IMR-90 (cell line): ENCODE data around the gene PLA2G4C. TPM values are rescaled to one million over a fixed set of nuclear protein-coding genes. Genes with fewer than 3 reads are reported as not detected.
"Not testable (repeated sequence)": the region's sequence is repeated elsewhere in the genome, so short reads cannot be mapped to it uniquely, and the experiment has no call there.

Source experiments
- ATAC-seq: fragments of 200-7000 bp; cut with Tn5 transposase; 2 replicates; pipeline ENCODE4 v1.9.1; 2020; ENCODE audit warnings: low read depth, mild to moderate bottlenecking, moderate library complexity
- BruUV-seq: library from RNA; stranded (reverse); fragments of 400-500 nt; replicated peaks from 2 replicates; lab custom pipeline; 2021; lab: Mats Ljungman, UMichigan
- CTCF ChIA-PET: fragments of 300-600 bp; formaldehyde crosslinking; extraction: SDS; loops from one replicate; lab custom pipeline; 2021; ENCODE audit warnings: antibody characterized with exemption; lab: Yijun Ruan, JAX
- POLR2A ChIA-PET: fragments of 300-600 bp; sonication (Branson Sonifier 250); formaldehyde crosslinking; loops from one replicate; lab custom pipeline; 2022; ENCODE audit warnings: antibody characterized with exemption; ENCODE audit not compliant: unreplicated experiment; lab: Charles Lee
- DNase-seq: peaks from one replicate; pipeline ENCODE4 v3.0.0; 2013
- H2AFZ ChIP-seq: replicated peaks from 2 replicates; pipeline ENCODE3; 2013; ENCODE audit warnings: low read length, mild to moderate bottlenecking; ENCODE audit not compliant: poor library complexity
- H2AK5ac ChIP-seq: 2 replicates; pipeline ENCODE4 v1.6.1; 2013; ENCODE audit warnings: low read depth, low read length, inconsistent platforms
- H2AK9ac ChIP-seq: replicated peaks from 2 replicates; pipeline ENCODE3; 2013; ENCODE audit warnings: mild to moderate bottlenecking, low read depth, low read length, moderate library complexity; ENCODE audit not compliant: poor library complexity
- H2BK120ac ChIP-seq: 2 replicates; pipeline ENCODE4 v1.6.1; 2013; ENCODE audit warnings: low read depth, low read length, inconsistent platforms
- H2BK15ac ChIP-seq: 3 replicates; pipeline ENCODE4 v1.6.1; 2013; ENCODE audit warnings: low read depth, low read length, inconsistent platforms
- H2BK20ac ChIP-seq: 2 replicates; pipeline ENCODE4 v1.6.1; 2013; ENCODE audit warnings: low read depth, mild to moderate bottlenecking, inconsistent platforms, low read length, moderate library complexity
- H2BK5ac ChIP-seq: 2 replicates; pipeline ENCODE4 v1.6.1; 2013; ENCODE audit warnings: mild to moderate bottlenecking, low read depth, low read length, inconsistent platforms; ENCODE audit not compliant: poor library complexity, severe bottlenecking
- H3K14ac ChIP-seq: replicated peaks from 2 replicates; pipeline ENCODE4 v1.6.1; 2013; ENCODE audit warnings: low read depth, low read length, inconsistent platforms
- H3K18ac ChIP-seq: 2 replicates; pipeline ENCODE4 v1.6.1; 2013; ENCODE audit warnings: low read depth, low read length, control low read depth
- H3K23ac ChIP-seq: 2 replicates; pipeline ENCODE4 v1.6.1; 2013; ENCODE audit warnings: low read depth, low read length, inconsistent platforms
- H3K27ac ChIP-seq: 2 replicates; pipeline ENCODE4 v1.5.1; 2013; ENCODE audit warnings: mild to moderate bottlenecking, control low read depth, low read length; ENCODE audit not compliant: insufficient read depth
- H3K27me3 ChIP-seq: 2 replicates; pipeline ENCODE4 v1.6.1; 2013; ENCODE audit warnings: low read length; ENCODE audit not compliant: control insufficient read depth, insufficient read depth
- H3K36me3 ChIP-seq: 2 replicates; pipeline ENCODE4 v1.6.1; 2013; ENCODE audit warnings: low read length, mixed read lengths; ENCODE audit not compliant: control insufficient read depth, insufficient read depth
- H3K4ac ChIP-seq: 2 replicates; pipeline ENCODE4 v1.6.1; 2013; ENCODE audit warnings: low read depth, low read length, inconsistent platforms
- H3K4me1 ChIP-seq: 2 replicates; pipeline ENCODE4 v1.6.1; 2013; ENCODE audit warnings: low read length, mixed read lengths; ENCODE audit not compliant: control insufficient read depth, insufficient read depth
- H3K4me2 ChIP-seq: 2 replicates; pipeline ENCODE4 v1.6.1; 2013; ENCODE audit warnings: low read depth, mild to moderate bottlenecking, control low read depth, low read length, moderate library complexity
- H3K4me3 ChIP-seq: 2 replicates; pipeline ENCODE4 v1.5.1; 2013; ENCODE audit warnings: low read depth, mild to moderate bottlenecking, control low read depth, low read length, moderate library complexity; ENCODE audit not compliant: insufficient read depth
- H3K56ac ChIP-seq: 2 replicates; pipeline ENCODE4 v1.6.1; 2013; ENCODE audit warnings: low read length, inconsistent platforms; ENCODE audit not compliant: insufficient read depth; ENCODE audit errors: extremely low read depth
- H3K79me1 ChIP-seq, 2 experiments: 2 replicates each; pipeline ENCODE4 v1.6.1; 2013; ENCODE audit warnings: low read length in 2 of 2, inconsistent platforms in 1 of 2, low read depth in 1 of 2
- H3K9ac ChIP-seq: 2 replicates; pipeline ENCODE4 v1.6.1; 2013; ENCODE audit warnings: low read depth, low read length, control low read depth
- H3K9me1 ChIP-seq: 2 replicates; pipeline ENCODE4 v1.6.1; 2013; ENCODE audit warnings: low read length, inconsistent platforms; ENCODE audit not compliant: insufficient read depth
- H3K9me3 ChIP-seq: 2 replicates; pipeline ENCODE4 v1.6.1; 2013; ENCODE audit warnings: low read length; ENCODE audit not compliant: control insufficient read depth, insufficient read depth
- H4K20me1 ChIP-seq: 2 replicates; pipeline ENCODE4 v1.6.1; 2013; ENCODE audit warnings: low read length, inconsistent platforms; ENCODE audit not compliant: insufficient read depth
- H4K5ac ChIP-seq: 2 replicates; pipeline ENCODE4 v1.6.1; 2013; ENCODE audit warnings: mild to moderate bottlenecking, low read depth, low read length, control low read depth
- H4K8ac ChIP-seq, 2 experiments: 2 replicates each; pipeline ENCODE4 v1.6.1; 2013; ENCODE audit warnings: low read depth in 2 of 2, low read length in 2 of 2, control low read depth in 1 of 2, inconsistent platforms in 1 of 2
- H4K91ac ChIP-seq: 2 replicates; pipeline ENCODE4 v1.6.1; 2013; ENCODE audit warnings: low read depth, low read length, inconsistent platforms; ENCODE audit not compliant: insufficient read depth
- BHLHE40 ChIP-seq: fragments of 150-350 bp; IDR thresholded peaks from 2 replicates; pipeline ENCODE4 v1.6.1; 2016; ENCODE audit warnings: mild to moderate bottlenecking, low read depth, low read length
- FOS ChIP-seq: fragments of 150-350 bp; IDR thresholded peaks from 2 replicates; pipeline ENCODE4 v1.6.1; 2016; ENCODE audit warnings: low read depth, low read length
- WGBS, 2 experiments: methylation state at CpG; one replicate each; pipeline versions ENCODE4 v1.1.5 to v1.1.7; 2013; ENCODE audit warnings: missing lambda C conversion rate in 2 of 2; ENCODE audit not compliant: insufficient read length in 1 of 2; ENCODE audit errors: extremely low coverage in 2 of 2; 5-methylcytosine and 5-hydroxymethylcytosine counted together
- dilution Hi-C: fragments of 300-500 bp; cut with HindIII; formaldehyde crosslinking; loops from one replicate; pipeline ENCODE4 v1.14.3; 2018; ENCODE audit warnings: low sequenced_read_pairs; ENCODE audit not compliant: unreplicated experiment
- in situ Hi-C: fragments of 300-500 bp; cut with MboI; formaldehyde crosslinking; loops from 3 replicates; pipeline ENCODE4 v1.14.3; 2019; ENCODE audit warnings: low sequenced_read_pairs, inconsistent platforms, mixed read lengths
- intact Hi-C: fragments of 100-400 bp; cut with micrococcal nuclease; formaldehyde crosslinking; loops from 2 replicates; pipeline ENCODE4 v1.10.0; 2022
- polyA plus RNA-seq, 3 experiments: library from polyadenylated mRNA; depleted of rRNA; stranded (reverse); fragments of >200 nt; gene quantifications; 2 replicates each; pipeline ENCODE4 v1.2.3, GENCODE V29; 2012; ENCODE audit warnings: low replicate concordance in 1 of 3
- total RNA-seq: library from RNA; depleted of rRNA; stranded (reverse); fragments of >200 nt; gene quantifications from 2 replicates; pipeline ENCODE4 v1.2.3, GENCODE V29; 2012

The PLA2G4C gene
- total and polyA plus RNA-seq, 2 of the 4 experiments (the other 2 are of a cell fraction) = 4.3 to 5.7 TPM

DNA sequence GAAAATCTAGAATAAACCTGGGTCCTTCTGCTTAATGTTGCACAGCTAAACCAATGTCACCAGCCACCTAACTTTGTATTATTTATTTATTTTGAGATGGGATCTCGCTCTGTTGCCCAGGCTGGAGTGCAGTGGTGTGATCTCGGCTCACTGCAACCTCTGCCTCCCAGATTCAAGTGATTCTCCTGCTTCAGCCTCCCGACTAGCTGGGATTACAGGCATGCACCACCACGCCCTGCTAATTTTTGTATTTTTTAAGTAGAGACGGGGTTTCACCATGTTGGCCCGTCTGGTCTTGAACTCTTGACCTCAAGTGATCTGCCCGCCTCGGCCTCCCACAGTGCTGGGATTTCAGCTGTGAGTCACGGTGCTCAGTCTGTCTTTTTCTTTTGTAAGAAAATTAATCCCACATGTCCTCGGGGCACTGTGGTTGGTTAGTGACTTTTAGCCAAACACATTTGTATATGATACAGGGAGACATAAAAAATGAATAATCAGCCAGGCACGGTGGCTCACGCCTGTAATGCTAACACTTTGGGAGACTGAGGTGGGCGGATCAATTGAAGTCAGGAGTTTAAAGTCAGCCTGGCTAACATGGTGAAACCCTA is 19.4 kb downstream of the PLA2G4C start:
- H2BK20ac ChIP-seq, H2BK5ac ChIP-seq, BruUV-seq, H4K5ac ChIP-seq, H3K18ac ChIP-seq, H3K23ac ChIP-seq, H3K14ac ChIP-seq, H4K20me1 ChIP-seq, in situ Hi-C loops, H3K9me1 ChIP-seq, H3K27me3 ChIP-seq, H3K4me1 ChIP-seq, H2AK5ac ChIP-seq, H3K4me2 ChIP-seq, H3K79me1 ChIP-seq, H3K36me3 ChIP-seq, H4K91ac ChIP-seq, H3K56ac ChIP-seq, H3K27ac ChIP-seq, intact Hi-C loops, H2BK120ac ChIP-seq, H3K9ac ChIP-seq, H3K4me3 ChIP-seq, dilution Hi-C loops, H2AK9ac ChIP-seq, H2BK15ac ChIP-seq, H2AFZ ChIP-seq, H4K8ac ChIP-seq: not testable (repeated sequence)
- 0% methylated on average over 1 of the region's 13 CpGs; no CpG with 5 or more reads in 1 of the 2 experiments for WGBS, 2 experiments
- Histone ChIP-seq H3K4ac (peak overlapping the region; percentile 39; the same call in 1 of the 2 replicates), H3K9me3 (peaks cover 11% of the 10 kb centered on the region; the same call in 1 of the 2 replicates)
- ATAC-seq = peak; percentile 89
- ChIA-PET POLR2A (interaction anchor here (0.6 kb wide), 1 partner anchor 232 kb away, joined by 5 read pairs; no protein-coding TSS in a partner anchor), CTCF (interaction anchor here (0.5 to 0.9 kb wide), 4 partner anchors 10 to 1565 kb away, joined by 3 to 7 read pairs (median 4); no protein-coding TSS in a partner anchor)
- TF ChIP-seq BHLHE40 (peak; percentile 93), FOS (peak; percentile 55)
- peak; percentile 96 for DNase-seq
